GM12873 (cell line): Measurements from ENCODE around the gene FRMPD4.
A peak's percentile ranks its signal among the peaks of the same experiment; 100 is the strongest.

Experiments used
- CTCF ChIP-seq: IDR thresholded peaks from 2 replicates; pipeline ENCODE4 v1.5.1; 2012; ENCODE audit warnings: low read depth, mild to moderate bottlenecking, moderate library complexity, low read length, control low read depth; ENCODE audit not compliant: insufficient read depth; ENCODE audit errors: missing control alignments

The FRMPD4 gene

GRCh38 chrX:12332786-12333347, 194.6 kb downstream of the FRMPD4 start:
- TF ChIP-seq CTCF = no peak

- TF ChIP-seq CTCF = no peak
Observed at GRCh38 chrX:12339921-12340320, 201.6 kb downstream of the FRMPD4 start.

GRCh38 chrX:12344954-12345353, 206.7 kb downstream of the FRMPD4 start:
- TF ChIP-seq CTCF = no peak

GRCh38 chrX:12349201-12349600, 210.9 kb downstream of the FRMPD4 start:
- TF ChIP-seq CTCF = peak; percentile 10

GRCh38 chrX:12352922-12353321, 214.6 kb downstream of the FRMPD4 start:
- no peak for TF ChIP-seq CTCF

- no peak for TF ChIP-seq CTCF
Observed at GRCh38 chrX:12360383-12360782, 222.1 kb downstream of the FRMPD4 start.

GRCh38 chrX:12360986-12361598, 222.8 kb downstream of the FRMPD4 start:
- no peak for TF ChIP-seq CTCF

- TF ChIP-seq CTCF = no peak
Observed at GRCh38 chrX:12363216-12363615, 224.9 kb downstream of the FRMPD4 start.
